Measurements from ENCODE around the gene ANKRD24. TPM values are rescaled to one million over a fixed set of nuclear protein-coding genes. Genes with fewer than 3 reads are reported as not detected.
"Not testable (repeated sequence)": the region's sequence is repeated elsewhere in the genome, so short reads cannot be mapped to it uniquely, and the experiment has no call there.

The ANKRD24 gene
- not detected in 2 replicates for total RNA-seq

- TF ChIP-seq CTCF (conservative IDR thresholded peaks at IDR 0.05; ENCODE audit: low read depth, low read length) = no peak
- DNase-seq (ENCODE audit: low read depth) = peak; percentile 55
- H3K4me3 ChIP-seq (ENCODE audit: low read depth, low read length) = peak within 1 kb of the TSS; percentile 100
Observed at GRCh38 chr19:4182084-4182810, at the start of gene ANKRD24, which contains the start of gene SIRT6. TSS of gene ANKRD24 (plus strand) at chr19:4182689. CDS start at chr19:4186426, 3,737 bp downstream. TSS of gene SIRT6 (minus strand) at chr19:4182563. CDS start at chr19:4182539, 24 bp downstream.

- no peak for DNase-seq (ENCODE audit: low read depth)
- TF ChIP-seq CTCF (conservative IDR thresholded peaks at IDR 0.05; ENCODE audit: low read depth, low read length) = no peak
- H3K4me3 ChIP-seq (ENCODE audit: low read depth, low read length) = no peak overlapping the region
Observed at GRCh38 chr19:4134351-4134750, 48.1 kb upstream of the ANKRD24 start.

- H3K4me3 ChIP-seq (ENCODE audit: low read depth, low read length); DNase-seq (ENCODE audit: low read depth): not testable (repeated sequence)
Observed at GRCh38 chr19:4135386-4135785, 47.1 kb upstream of the ANKRD24 start.

- H3K4me3 ChIP-seq (ENCODE audit: low read depth, low read length) = no peak overlapping the region
- DNase-seq (ENCODE audit: low read depth) = no peak
- TF ChIP-seq CTCF (conservative IDR thresholded peaks at IDR 0.05; ENCODE audit: low read depth, low read length) = no peak
Observed at GRCh38 chr19:4136680-4137088, 45.8 kb upstream of the ANKRD24 start.

- no peak for TF ChIP-seq CTCF (conservative IDR thresholded peaks at IDR 0.05; ENCODE audit: low read depth, low read length)
- DNase-seq (ENCODE audit: low read depth) = no peak
- H3K4me3 ChIP-seq (ENCODE audit: low read depth, low read length) = no peak overlapping the region
Observed at GRCh38 chr19:4138445-4138844, 44.0 kb upstream of the ANKRD24 start.

GRCh38 chr19:4139614-4140236 is 42.8 kb upstream of the ANKRD24 start:
- peak; percentile 86 for TF ChIP-seq CTCF (conservative IDR thresholded peaks at IDR 0.05; ENCODE audit: low read depth, low read length)
- no peak for DNase-seq (ENCODE audit: low read depth)
- no peak overlapping the region for H3K4me3 ChIP-seq (ENCODE audit: low read depth, low read length)

- DNase-seq (ENCODE audit: low read depth) = no peak
- H3K4me3 ChIP-seq (ENCODE audit: low read depth, low read length) = no peak overlapping the region
- peak; percentile 71 for TF ChIP-seq CTCF (conservative IDR thresholded peaks at IDR 0.05; ENCODE audit: low read depth, low read length)
Observed at GRCh38 chr19:4140237-4140711, 42.2 kb upstream of the ANKRD24 start.

GRCh38 chr19:4142916-4143315 is 39.6 kb upstream of the ANKRD24 start:
- H3K4me3 ChIP-seq (ENCODE audit: low read depth, low read length) = not testable (repeated sequence)

More at GRCh38 chr19:4142916-4143315, 39.6 kb upstream of the ANKRD24 start:
- DNase-seq (ENCODE audit: low read depth) = not testable (repeated sequence)

All from epithelial cell of proximal tubule (primary cell).